Liver (tissue), 9 donors: ENCODE measurements around the gene GLIPR2. TPM values are rescaled to one million over a fixed set of nuclear protein-coding genes. Genes with fewer than 3 reads are reported as not detected.

Experiments
- DNase-seq: peaks from one replicate; pipeline ENCODE4 v3.0.0-alpha.2; 2017; ENCODE audit warnings: low spot score
- H3K27ac ChIP-seq, 2 donors: one replicate each; pipeline ENCODE4 v1.7.0; 2013; ENCODE audit warnings: inconsistent platforms in 2 of 2, low read length in 2 of 2, control low read depth in 1 of 2, low read depth in 1 of 2, mild to moderate bottlenecking in 1 of 2
- H3K27me3 ChIP-seq, 4 donors: one replicate each; pipeline versions ENCODE4 v1.6.1 to v1.7.0; 2013; ENCODE audit warnings: low read length in 3 of 4, inconsistent platforms in 1 of 4, mild to moderate bottlenecking in 1 of 4, moderate library complexity in 1 of 4; ENCODE audit not compliant: control insufficient read depth in 4 of 4, insufficient read depth in 4 of 4
- H3K36me3 ChIP-seq, 4 donors: one replicate each; pipeline versions ENCODE4 v1.6.1 to v1.7.0; 2013; ENCODE audit warnings: low read length in 3 of 4, mild to moderate bottlenecking in 3 of 4, low read depth in 1 of 4, moderate library complexity in 1 of 4; ENCODE audit not compliant: control insufficient read depth in 4 of 4, insufficient read depth in 3 of 4
- H3K4me1 ChIP-seq, 4 donors: one replicate each; pipeline versions ENCODE4 v1.6.1 to v1.7.0; 2013; ENCODE audit warnings: low read length in 3 of 4, mild to moderate bottlenecking in 3 of 4, moderate library complexity in 1 of 4; ENCODE audit not compliant: control insufficient read depth in 4 of 4, insufficient read depth in 4 of 4
- H3K4me3 ChIP-seq, 3 donors: one replicate each; pipeline versions ENCODE4 v1.6.1 to v1.7.0; 2013; ENCODE audit warnings: low read length in 3 of 3, control low read depth in 1 of 3, low read depth in 1 of 3, mild to moderate bottlenecking in 1 of 3
- H3K9ac ChIP-seq, 2 donors: one replicate each; pipeline ENCODE4 v1.7.0; 2013; ENCODE audit warnings: low read length in 2 of 2, mild to moderate bottlenecking in 2 of 2, moderate library complexity in 2 of 2, control low read depth in 1 of 2, low read depth in 1 of 2
- H3K9me3 ChIP-seq, 4 donors: one replicate each; pipeline versions ENCODE4 v1.6.1 to v1.7.0; 2013; ENCODE audit warnings: low read length in 3 of 4; ENCODE audit not compliant: control insufficient read depth in 4 of 4
- ATF3 ChIP-seq: IDR thresholded peaks from 2 replicates; pipeline ENCODE4 v1.6.1; 2016; ENCODE audit warnings: antibody characterized with exemption
- FOXA1 ChIP-seq: IDR thresholded peaks from 2 replicates; pipeline ENCODE4 v1.6.1; 2016; ENCODE audit warnings: antibody characterized with exemption
- FOXA2 ChIP-seq: IDR thresholded peaks from 2 replicates; pipeline ENCODE4 v1.6.1; 2016; ENCODE audit warnings: antibody characterized with exemption
- GABPA ChIP-seq, 2 donors: IDR thresholded peaks in 1 of 2; conservative IDR thresholded peaks in 1 of 2; 2 replicates each; pipeline ENCODE4 v1.6.1; 2016; ENCODE audit warnings: antibody characterized with exemption in 2 of 2, mild to moderate bottlenecking in 1 of 2, moderate library complexity in 1 of 2
- HNF4G ChIP-seq: IDR thresholded peaks from 2 replicates; pipeline ENCODE4 v1.6.1; 2016; ENCODE audit warnings: antibody characterized with exemption
- JUND ChIP-seq, 2 donors: IDR thresholded peaks; 2 replicates each; pipeline ENCODE4 v1.6.1; 2016; ENCODE audit warnings: antibody characterized with exemption in 2 of 2
- MAX ChIP-seq: IDR thresholded peaks from 2 replicates; pipeline ENCODE4 v1.6.1; 2016; ENCODE audit warnings: antibody characterized with exemption
- NR2F2 ChIP-seq: IDR thresholded peaks from 2 replicates; pipeline ENCODE4 v1.6.1; 2016; ENCODE audit warnings: antibody characterized with exemption
- RAD21 ChIP-seq, 2 donors: IDR thresholded peaks; 2 replicates each; pipeline ENCODE4 v1.6.1; 2016; ENCODE audit warnings: antibody characterized with exemption in 2 of 2, mild to moderate bottlenecking in 2 of 2
- REST ChIP-seq: IDR thresholded peaks from 2 replicates; pipeline ENCODE4 v1.6.1; 2016; ENCODE audit warnings: antibody characterized with exemption, mild to moderate bottlenecking
- RXRA ChIP-seq, 2 donors: IDR thresholded peaks; 2 replicates each; pipeline ENCODE4 v1.6.1; 2017 to 2018; ENCODE audit warnings: antibody characterized with exemption in 2 of 2, mild to moderate bottlenecking in 1 of 2
- SP1 ChIP-seq: IDR thresholded peaks from 2 replicates; pipeline ENCODE4 v1.6.1; 2018; ENCODE audit warnings: antibody characterized with exemption, mild to moderate bottlenecking
- TAF1 ChIP-seq: conservative IDR thresholded peaks from 2 replicates; pipeline ENCODE4 v1.6.1; 2016; ENCODE audit warnings: antibody characterized with exemption, mild to moderate bottlenecking
- YY1 ChIP-seq: IDR thresholded peaks from 2 replicates; pipeline ENCODE4 v1.6.1; 2016; ENCODE audit warnings: antibody characterized with exemption, mild to moderate bottlenecking
- WGBS: extraction: QIAGEN DNeasy Blood & Tissue Kit; methylation state at CpG from one replicate; pipeline ENCODE4 v1.1.7; 2013; 5-methylcytosine and 5-hydroxymethylcytosine counted together
- polyA plus RNA-seq, 2 donors: library from polyadenylated mRNA; stranded (reverse) in 1 of 2; unstranded in 1 of 2; fragments of 200-250 nt in 1 of 2; fragments of >200 nt in 1 of 2; fragmentation: Nextera tagmentation in 1 of 2; extraction: Ambion mirVana in 1 of 2; gene quantifications; one replicate each; pipeline versions ENCODE4 v1.2.1 to v1.2.3, GENCODE V29; 2013 to 2015
- total RNA-seq, 2 donors: library from RNA; depleted of rRNA; stranded (reverse); fragments of >200 nt; gene quantifications; one replicate each; pipeline ENCODE4 v1.2.3, GENCODE V29; 2014
- TF ChIP-seq, protein P1 (sequence below): IDR thresholded peaks from 2 replicates; pipeline ENCODE4 v1.6.1; 2016; ENCODE audit warnings: antibody characterized with exemption
- donor health status: healthy.
- donor health status: healthy.
- donor health status: healthy.
- donor health status: healthy.
- donor health status: healthy.

GLIPR2 gene
- total and polyA plus RNA-seq, 4 donors: 1.7 to 17.6 (median 2.9) TPM

DNA sequence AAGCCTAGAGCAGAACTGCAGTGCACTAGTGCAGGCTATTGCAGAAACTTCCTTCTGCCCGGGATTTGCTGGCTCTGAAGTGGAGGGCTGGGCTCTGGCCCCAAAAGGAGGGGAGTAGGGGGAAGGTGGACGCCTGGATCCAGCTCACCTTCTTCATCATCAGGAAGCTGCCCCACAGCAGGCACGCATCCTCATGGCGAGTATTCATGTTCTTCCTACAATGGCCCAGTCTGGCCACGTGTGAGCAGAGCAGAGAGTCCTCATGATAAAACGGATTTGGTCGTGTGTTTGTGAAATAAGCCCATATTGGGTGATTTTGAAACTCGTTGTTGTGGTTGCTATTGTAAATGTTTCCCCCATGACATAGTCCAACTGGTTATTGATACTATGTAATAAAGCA is 8.2 kb upstream of the GLIPR2 start:
- no peak for DNase-seq
- H3K27ac ChIP-seq: no peak overlapping the region
- no peak overlapping the region for H3K9ac ChIP-seq

GRCh38 chr9:36129139-36129538 is 7.4 kb upstream of the GLIPR2 start:
- DNase-seq: no peak
- WGBS: 89% methylated on average over 12 of the region's 12 CpGs
- H3K27me3 ChIP-seq: no peaks in the 10 kb centered on the region
- no peak overlapping the region for H3K27ac ChIP-seq
- no peaks in the 10 kb centered on the region for H3K9me3 ChIP-seq
- H3K4me1 ChIP-seq: peaks cover 0 to 3% (median 0%) of the 10 kb centered on the region in 4 donors
- no peak overlapping the region for H3K4me3 ChIP-seq
- no peaks in the 10 kb centered on the region for H3K36me3 ChIP-seq
- H3K9ac ChIP-seq: no peak overlapping the region
- TF ChIP-seq YY1 (no peak), RAD21 (IDR thresholded peaks at IDR 0.05) (no peak), HNF4G (no peak), SP1 (no peak), REST (no peak), FOXA2 (no peak), NR2F2 (no peak), FOXA1 (no peak), TAF1 (no peak), GABPA (IDR thresholded peaks at IDR 0.05 in 1 of 2, conservative IDR thresholded peaks at IDR 0.05 in 1 of 2) (no peak)

More for the DNA sequence above, 8.2 kb upstream of the GLIPR2 start:
- no peaks in the 10 kb centered on the region for H3K36me3 ChIP-seq
- H3K9me3 ChIP-seq: no peaks in the 10 kb centered on the region
- no peak overlapping the region for H3K4me3 ChIP-seq
- H3K4me1 ChIP-seq: peaks cover 0 to 3% (median 0%) of the 10 kb centered on the region in 4 donors
- TF ChIP-seq FOXA1 (no peak), RAD21 (IDR thresholded peaks at IDR 0.05) (no peak), MAX (no peak), RXRA (IDR thresholded peaks at IDR 0.05) (no peak), ATF3 (no peak), TAF1 (no peak), GABPA (IDR thresholded peaks at IDR 0.05 in 1 of 2, conservative IDR thresholded peaks at IDR 0.05 in 1 of 2) (no peak), HNF4G (no peak), REST (no peak), JUND (IDR thresholded peaks at IDR 0.05) (no peak)
- TF ChIP-seq, protein P1, sequence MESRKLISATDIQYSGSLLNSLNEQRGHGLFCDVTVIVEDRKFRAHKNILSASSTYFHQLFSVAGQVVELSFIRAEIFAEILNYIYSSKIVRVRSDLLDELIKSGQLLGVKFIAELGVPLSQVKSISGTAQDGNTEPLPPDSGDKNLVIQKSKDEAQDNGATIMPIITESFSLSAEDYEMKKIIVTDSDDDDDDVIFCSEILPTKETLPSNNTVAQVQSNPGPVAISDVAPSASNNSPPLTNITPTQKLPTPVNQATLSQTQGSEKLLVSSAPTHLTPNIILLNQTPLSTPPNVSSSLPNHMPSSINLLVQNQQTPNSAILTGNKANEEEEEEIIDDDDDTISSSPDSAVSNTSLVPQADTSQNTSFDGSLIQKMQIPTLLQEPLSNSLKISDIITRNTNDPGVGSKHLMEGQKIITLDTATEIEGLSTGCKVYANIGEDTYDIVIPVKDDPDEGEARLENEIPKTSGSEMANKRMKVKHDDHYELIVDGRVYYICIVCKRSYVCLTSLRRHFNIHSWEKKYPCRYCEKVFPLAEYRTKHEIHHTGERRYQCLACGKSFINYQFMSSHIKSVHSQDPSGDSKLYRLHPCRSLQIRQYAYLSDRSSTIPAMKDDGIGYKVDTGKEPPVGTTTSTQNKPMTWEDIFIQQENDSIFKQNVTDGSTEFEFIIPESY: no peak
- 75% methylated on average over 8 of the region's 8 CpGs for WGBS
- H3K27me3 ChIP-seq: no peaks in the 10 kb centered on the region
